HG02610 (cell line): ENCODE results near the gene FGF22.

Experiments used
- ATAC-seq: cut with Tn5 transposase; IDR thresholded peaks from one replicate; pipeline ENCODE4 v1.9.1; 2021; ENCODE audit warnings: mild to moderate bottlenecking, moderate library complexity; ENCODE audit not compliant: unreplicated experiment

The FGF22 gene

GRCh38 chr19:677601-678436, 38.1 kb downstream of the FGF22 start:
- ATAC-seq = no peak

GRCh38 chr19:678791-679388, 39.2 kb downstream of the FGF22 start:
- ATAC-seq = no peak

- ATAC-seq = peak; percentile 14
These were observed 40.0 kb downstream of the FGF22 start for GRCh38 chr19:679418-680286.

GRCh38 chr19:680287-681028, 40.8 kb downstream of the FGF22 start:
- ATAC-seq = peak; percentile 58

- no peak for ATAC-seq
These were observed 41.6 kb downstream of the FGF22 start for GRCh38 chr19:681029-682019.

- no peak for ATAC-seq
These were observed 43.1 kb downstream of the FGF22 start for GRCh38 chr19:682678-683320.

GRCh38 chr19:685454-685931, 45.8 kb downstream of the FGF22 start:
- ATAC-seq = no peak

- no peak for ATAC-seq
These were observed 47.1 kb downstream of the FGF22 start for GRCh38 chr19:686589-687297.

- no peak for ATAC-seq
These were observed 48.0 kb downstream of the FGF22 start for GRCh38 chr19:687569-688166.

GRCh38 chr19:688214-688613, 48.5 kb downstream of the FGF22 start:
- ATAC-seq = no peak

GRCh38 chr19:688992-689391, 49.3 kb downstream of the FGF22 start:
- no peak for ATAC-seq

GRCh38 chr19:690203-690602, 50.5 kb downstream of the FGF22 start:
- ATAC-seq = no peak
